ENCODE data around the gene DGLUCY. TPM values are rescaled to one million over a fixed set of nuclear protein-coding genes. Genes with fewer than 3 reads are reported as not detected.

The DGLUCY gene
- total RNA-seq, 4 donors from 2014 or later, result 47.1 to 145 (median 102) TPM

DNA sequence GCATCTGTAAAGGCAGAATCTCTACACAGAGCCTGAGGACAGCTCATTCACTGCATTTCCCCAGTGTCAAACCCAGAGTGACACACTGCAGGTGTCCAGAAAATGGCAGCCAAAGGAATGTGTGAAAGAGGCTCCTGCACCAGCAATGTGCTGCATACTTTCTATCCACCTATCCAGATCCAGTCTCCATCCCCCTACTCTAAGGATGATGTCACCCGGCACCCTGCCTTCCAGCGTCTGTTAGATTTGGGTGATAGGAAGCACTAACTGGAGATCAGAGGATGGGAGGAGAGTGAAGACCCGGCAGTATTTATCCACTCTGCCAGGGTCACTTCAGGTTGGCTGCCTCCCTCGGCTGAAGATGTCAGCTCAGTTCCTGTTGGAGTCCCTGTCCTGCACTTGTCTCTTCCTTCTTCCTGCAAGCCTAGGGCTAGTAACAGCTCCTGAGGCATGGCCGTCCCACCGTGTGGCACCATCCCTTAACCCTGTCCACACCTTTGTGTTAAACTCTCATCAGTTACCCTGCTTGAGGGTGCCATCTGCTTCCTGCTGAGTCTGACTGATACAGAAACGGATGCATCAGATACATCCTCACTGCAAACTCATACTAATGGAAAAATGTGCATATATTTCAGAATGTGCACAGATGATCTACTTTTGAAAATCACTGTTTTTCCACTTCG lies 143.6 kb downstream of the DGLUCY start:
- Histone ChIP-seq H3K27me3 (no peaks in the 10 kb centered on the region), H3K36me3 (no peaks in the 10 kb centered on the region), H3K9me3 (no peaks in the 10 kb centered on the region), H3K27ac (peak overlapping the region in 3 of 4 donors; percentile 0 to 39 (median 9)), H3K4me3 (no peak overlapping the region), H3K4me1 (peaks cover 5 to 30% (median 14%) of the 10 kb centered on the region in 4 donors)
- no peak for DNase-seq
- TF ChIP-seq POLR2A (IDR thresholded peaks at IDR 0.05), result no peak
- TF ChIP-seq, protein P1, sequence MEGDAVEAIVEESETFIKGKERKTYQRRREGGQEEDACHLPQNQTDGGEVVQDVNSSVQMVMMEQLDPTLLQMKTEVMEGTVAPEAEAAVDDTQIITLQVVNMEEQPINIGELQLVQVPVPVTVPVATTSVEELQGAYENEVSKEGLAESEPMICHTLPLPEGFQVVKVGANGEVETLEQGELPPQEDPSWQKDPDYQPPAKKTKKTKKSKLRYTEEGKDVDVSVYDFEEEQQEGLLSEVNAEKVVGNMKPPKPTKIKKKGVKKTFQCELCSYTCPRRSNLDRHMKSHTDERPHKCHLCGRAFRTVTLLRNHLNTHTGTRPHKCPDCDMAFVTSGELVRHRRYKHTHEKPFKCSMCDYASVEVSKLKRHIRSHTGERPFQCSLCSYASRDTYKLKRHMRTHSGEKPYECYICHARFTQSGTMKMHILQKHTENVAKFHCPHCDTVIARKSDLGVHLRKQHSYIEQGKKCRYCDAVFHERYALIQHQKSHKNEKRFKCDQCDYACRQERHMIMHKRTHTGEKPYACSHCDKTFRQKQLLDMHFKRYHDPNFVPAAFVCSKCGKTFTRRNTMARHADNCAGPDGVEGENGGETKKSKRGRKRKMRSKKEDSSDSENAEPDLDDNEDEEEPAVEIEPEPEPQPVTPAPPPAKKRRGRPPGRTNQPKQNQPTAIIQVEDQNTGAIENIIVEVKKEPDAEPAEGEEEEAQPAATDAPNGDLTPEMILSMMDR (IDR thresholded peaks at IDR 0.05), result no peak

DNA sequence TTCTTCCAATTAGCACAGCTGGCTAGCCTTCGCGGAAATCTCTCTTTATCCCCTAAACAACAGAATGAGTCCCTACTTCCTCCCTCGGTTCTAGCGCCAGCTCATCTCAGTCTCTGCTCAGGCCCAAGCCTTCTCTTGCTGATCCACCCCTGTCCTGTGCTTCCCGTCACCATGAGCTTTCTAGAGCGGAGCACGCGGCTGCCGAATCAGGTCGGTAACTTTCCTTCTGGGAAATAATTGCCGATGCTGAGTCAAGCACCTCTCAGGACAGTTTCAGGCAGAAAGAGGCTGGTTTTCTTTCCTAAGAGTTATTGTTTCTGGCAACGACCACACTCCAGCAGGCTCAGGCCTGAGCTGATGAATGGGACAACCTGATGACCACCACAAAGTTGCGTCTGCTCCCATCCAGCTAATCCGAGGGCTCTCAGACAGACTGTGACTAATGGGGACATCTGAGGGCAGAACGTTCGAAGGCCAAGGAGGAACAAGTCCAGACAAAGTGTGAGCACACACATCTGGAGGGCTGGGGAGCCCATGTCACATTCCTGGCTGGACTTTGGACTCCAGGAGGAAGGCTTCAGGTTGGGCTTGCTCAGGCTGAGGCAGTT lies 144.2 kb downstream of the DGLUCY start:
- peak overlapping the region in 3 of 4 donors; percentile 0 to 39 (median 9) for H3K27ac ChIP-seq
- no peak for TF ChIP-seq POLR2A (IDR thresholded peaks at IDR 0.05)
- TF ChIP-seq, protein P1 (IDR thresholded peaks at IDR 0.05), result no peak
- no peaks in the 10 kb centered on the region for H3K9me3 ChIP-seq
- H3K27me3 ChIP-seq, result no peaks in the 10 kb centered on the region
- H3K4me3 ChIP-seq, result no peak overlapping the region
- peaks cover under 1 to 23% (median 8%) of the 10 kb centered on the region in 4 donors for H3K4me1 ChIP-seq
- no peak for DNase-seq
- H3K36me3 ChIP-seq, result no peaks in the 10 kb centered on the region

DNA sequence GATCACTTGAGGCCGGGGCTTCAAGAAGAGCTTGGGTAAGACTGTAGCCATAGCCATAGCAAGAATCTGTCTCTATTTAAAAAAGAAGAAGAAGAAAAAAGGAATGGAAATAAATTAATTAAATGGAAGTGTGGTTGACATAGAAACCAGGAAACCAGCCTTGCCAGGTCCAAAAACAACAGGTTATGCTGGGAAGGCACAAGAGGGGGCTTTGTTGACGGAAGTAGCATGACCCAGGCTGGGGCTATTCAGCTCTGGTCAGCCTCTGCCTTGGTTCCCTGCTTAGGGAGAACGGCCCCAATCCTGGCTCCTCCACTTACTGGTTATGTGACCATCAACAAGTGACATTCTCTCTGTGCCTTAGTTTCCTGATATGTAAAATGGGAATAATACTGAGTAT lies 145.0 kb downstream of the DGLUCY start:
- H3K4me3 ChIP-seq, result no peak overlapping the region
- H3K27ac ChIP-seq, result no peak overlapping the region
- H3K27me3 ChIP-seq, result no peaks in the 10 kb centered on the region
- no peaks in the 10 kb centered on the region for H3K9me3 ChIP-seq
- H3K36me3 ChIP-seq, result no peaks in the 10 kb centered on the region
- peaks cover 0 to 25% (median 5%) of the 10 kb centered on the region in 4 donors for H3K4me1 ChIP-seq
- TF ChIP-seq, protein P1 (IDR thresholded peaks at IDR 0.05), result no peak
- no peak for TF ChIP-seq POLR2A (IDR thresholded peaks at IDR 0.05)
- DNase-seq, result no peak

DNA sequence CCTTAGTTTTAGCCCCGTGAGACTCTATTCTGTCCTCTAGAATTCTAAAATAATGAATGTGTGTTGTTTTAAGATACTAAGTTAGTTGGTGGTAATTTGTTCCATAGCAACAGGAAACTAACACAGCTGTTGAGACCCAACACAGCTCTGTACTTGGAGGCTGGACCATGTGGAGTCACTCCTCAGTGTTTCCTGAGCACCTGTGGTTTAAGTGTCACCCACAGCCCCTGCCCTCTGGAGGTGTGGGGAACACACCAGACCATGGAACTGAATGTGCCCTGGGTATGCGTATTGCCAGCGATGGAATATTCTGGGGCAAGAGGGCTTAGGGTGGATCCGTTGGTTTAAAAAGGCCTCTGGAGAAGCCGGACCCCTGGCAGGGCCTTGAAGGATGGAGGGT lies 147.2 kb downstream of the DGLUCY start:
- no peak for TF ChIP-seq POLR2A (IDR thresholded peaks at IDR 0.05)
- TF ChIP-seq, protein P1 (IDR thresholded peaks at IDR 0.05), result no peak
- H3K27me3 ChIP-seq, result no peaks in the 10 kb centered on the region
- peaks cover 0 to 35% (median 6%) of the 10 kb centered on the region in 4 donors for H3K4me1 ChIP-seq
- H3K4me3 ChIP-seq, result no peak overlapping the region
- no peaks in the 10 kb centered on the region for H3K9me3 ChIP-seq
- no peak for DNase-seq
- no peak overlapping the region for H3K27ac ChIP-seq
- H3K36me3 ChIP-seq, result no peaks in the 10 kb centered on the region

DNA sequence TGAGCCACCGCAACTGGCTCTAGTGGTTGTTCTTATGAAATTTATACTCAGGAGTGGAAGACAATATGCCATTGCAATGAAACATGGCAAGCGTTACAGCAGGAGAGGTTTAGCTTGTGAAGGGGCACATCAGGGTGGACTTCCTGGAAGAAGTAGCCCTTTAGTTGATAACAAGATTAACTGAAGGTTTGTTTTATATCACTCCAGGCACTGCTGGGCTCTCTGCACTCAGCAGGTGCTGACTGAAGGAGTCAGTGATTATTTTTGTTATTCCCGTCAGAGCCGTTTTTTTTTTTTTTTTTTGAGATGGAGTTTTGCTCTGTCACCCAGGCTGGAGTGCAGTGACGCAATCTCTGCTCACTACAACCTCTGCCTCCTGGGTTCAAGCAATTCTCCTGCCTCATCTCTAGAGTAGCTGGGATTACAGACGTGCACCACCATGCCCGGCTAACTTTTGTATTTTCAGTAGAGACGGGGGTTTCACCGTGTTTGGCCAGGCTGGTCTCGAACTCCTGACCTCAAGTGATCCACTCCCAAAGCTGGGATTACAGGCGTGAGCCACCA lies 148.2 kb downstream of the DGLUCY start:
- H3K4me1 ChIP-seq, result peaks cover 0 to 26% (median 6%) of the 10 kb centered on the region in 4 donors
- H3K36me3 ChIP-seq, result no peaks in the 10 kb centered on the region
- no peaks in the 10 kb centered on the region for H3K9me3 ChIP-seq
- H3K4me3 ChIP-seq, result no peak overlapping the region
- no peak overlapping the region for H3K27ac ChIP-seq
- no peak for DNase-seq
- no peaks in the 10 kb centered on the region for H3K27me3 ChIP-seq
- TF ChIP-seq POLR2A (IDR thresholded peaks at IDR 0.05), result no peak
- TF ChIP-seq, protein P1 (IDR thresholded peaks at IDR 0.05), result no peak

Measured in Peyer's patch (tissue), 4 donors.